Keratinocyte (primary cell): ENCODE data around the gene TMEM53. TPM values are rescaled to one million over a fixed set of nuclear protein-coding genes. Genes with fewer than 3 reads are reported as not detected.

Experiments
- DNase-seq: peaks from one replicate; pipeline ENCODE4 v3.0.0-alpha.2; 2011; ENCODE audit warnings: low read depth, missing footprints, low spot score
- FAIRE-seq: peaks from 2 replicates; lab custom pipeline; 2011; peaks lifted over from hg19 to GRCh38; lab: Jason Lieb, UNC
- H2AFZ ChIP-seq: 2 replicates; pipeline ENCODE4 v1.6.0; 2012; ENCODE audit warnings: low read length, control low read depth, inconsistent platforms; ENCODE audit not compliant: control insufficient read depth
- H3K27ac ChIP-seq: 2 replicates; pipeline ENCODE4 v1.5.1; 2011; ENCODE audit warnings: low read length; ENCODE audit not compliant: control insufficient read depth, insufficient read depth
- H3K27me3 ChIP-seq: 3 replicates; pipeline ENCODE4 v1.6.0; 2011; ENCODE audit warnings: low read length; ENCODE audit not compliant: control insufficient read depth, insufficient read depth; ENCODE audit errors: extremely low read depth
- H3K36me3 ChIP-seq, 2 experiments: 2 replicates in 1 of 2; 3 replicates in 1 of 2; pipeline ENCODE4 v1.5.1; 2011; ENCODE audit warnings: low read length in 2 of 2, mild to moderate bottlenecking in 1 of 2; ENCODE audit not compliant: control insufficient read depth in 2 of 2, insufficient read depth in 2 of 2; ENCODE audit errors: extremely low read depth in 1 of 2
- H3K4me1 ChIP-seq: 3 replicates; pipeline ENCODE4 v1.5.1; 2011; ENCODE audit warnings: low read length; ENCODE audit not compliant: control insufficient read depth, insufficient read depth; ENCODE audit errors: extremely low read depth
- H3K4me2 ChIP-seq: 3 replicates; pipeline ENCODE4 v1.6.0; 2011; ENCODE audit warnings: low read depth, low read length; ENCODE audit not compliant: control insufficient read depth, insufficient read depth; ENCODE audit errors: extremely low read depth
- H3K4me3 ChIP-seq, 3 experiments: fragments of 200-600 bp in 1 of 3; sonication (generic) in 1 of 3; 2 replicates in 2 of 3; 3 replicates in 1 of 3; pipeline ENCODE4 v1.5.1; 2011 to 2016; ENCODE audit warnings: low read length in 3 of 3, mild to moderate bottlenecking in 3 of 3, control low read depth in 2 of 3, inconsistent platforms in 1 of 3, low read depth in 1 of 3, mixed read lengths in 1 of 3, mixed run types in 1 of 3, moderate library complexity in 1 of 3; ENCODE audit not compliant: control insufficient read depth in 2 of 3, insufficient read depth in 2 of 3; ENCODE audit errors: extremely low read depth in 1 of 3
- H3K79me2 ChIP-seq: 2 replicates; pipeline ENCODE4 v1.6.0; 2012; ENCODE audit warnings: low read length; ENCODE audit not compliant: control insufficient read depth, insufficient read depth
- H3K9ac ChIP-seq: 3 replicates; pipeline ENCODE4 v1.6.0; 2011; ENCODE audit warnings: low read length; ENCODE audit not compliant: control insufficient read depth, insufficient read depth; ENCODE audit errors: extremely low read depth
- H3K9me1 ChIP-seq: 3 replicates; pipeline ENCODE4 v1.6.0; 2011; ENCODE audit warnings: low read length; ENCODE audit not compliant: control insufficient read depth, insufficient read depth; ENCODE audit errors: extremely low read depth
- H3K9me3 ChIP-seq: 2 replicates; pipeline ENCODE4 v1.5.1; 2012; ENCODE audit warnings: low read depth, low read length; ENCODE audit not compliant: control insufficient read depth
- H4K20me1 ChIP-seq: 3 replicates; pipeline ENCODE4 v1.6.0; 2011; ENCODE audit warnings: low read length; ENCODE audit not compliant: control insufficient read depth, insufficient read depth; ENCODE audit errors: extremely low read depth
- EZH2 ChIP-seq: IDR thresholded peaks from one replicate; pipeline ENCODE4 v1.6.1; 2012; ENCODE audit warnings: inconsistent platforms, mild to moderate bottlenecking, low read length, moderate library complexity
- dilution Hi-C: fragments of 300-500 bp; cut with MboI; formaldehyde crosslinking; loops from one replicate; pipeline ENCODE4 v1.7.0; 2020; ENCODE audit warnings: low sequenced_read_pairs; ENCODE audit not compliant: extremely low pct_ligation_motif_present
- polyA plus RNA-seq, 5 experiments: library from polyadenylated mRNA; depleted of rRNA in 3 of 5; stranded (reverse) in 3 of 5; stranded (forward) in 1 of 5; unstranded in 1 of 5; fragments of >200 nt; gene quantifications; 1 replicate in 1 of 5; 2 replicates in 3 of 5; 3 replicates in 1 of 5; pipeline versions ENCODE4 v1.2.1 to v1.2.3, GENCODE V29; 2011 to 2012; ENCODE audit warnings: missing spikeins in 2 of 5, low read depth in 1 of 5, low replicate concordance in 1 of 5
- TF ChIP-seq, protein P1 (sequence below), 3 experiments: IDR thresholded peaks in 1 of 3; conservative IDR thresholded peaks in 1 of 3; optimal IDR thresholded peaks in 1 of 3; 2 replicates in 2 of 3; 3 replicates in 1 of 3; pipeline versions ENCODE3 to v1.5.1; 2011; ENCODE audit warnings: low read length in 3 of 3, mild to moderate bottlenecking in 3 of 3, moderate library complexity in 2 of 3, control low read depth in 1 of 3, inconsistent platforms in 1 of 3; ENCODE audit not compliant: insufficient read depth in 2 of 3; ENCODE audit errors: extremely low read depth in 1 of 3

The TMEM53 gene
- polyA plus RNA-seq, 1 donor (not counting 4 experiments of a cell fraction or from before 2014, with no cell fraction given), result 5.6 TPM

DNA sequence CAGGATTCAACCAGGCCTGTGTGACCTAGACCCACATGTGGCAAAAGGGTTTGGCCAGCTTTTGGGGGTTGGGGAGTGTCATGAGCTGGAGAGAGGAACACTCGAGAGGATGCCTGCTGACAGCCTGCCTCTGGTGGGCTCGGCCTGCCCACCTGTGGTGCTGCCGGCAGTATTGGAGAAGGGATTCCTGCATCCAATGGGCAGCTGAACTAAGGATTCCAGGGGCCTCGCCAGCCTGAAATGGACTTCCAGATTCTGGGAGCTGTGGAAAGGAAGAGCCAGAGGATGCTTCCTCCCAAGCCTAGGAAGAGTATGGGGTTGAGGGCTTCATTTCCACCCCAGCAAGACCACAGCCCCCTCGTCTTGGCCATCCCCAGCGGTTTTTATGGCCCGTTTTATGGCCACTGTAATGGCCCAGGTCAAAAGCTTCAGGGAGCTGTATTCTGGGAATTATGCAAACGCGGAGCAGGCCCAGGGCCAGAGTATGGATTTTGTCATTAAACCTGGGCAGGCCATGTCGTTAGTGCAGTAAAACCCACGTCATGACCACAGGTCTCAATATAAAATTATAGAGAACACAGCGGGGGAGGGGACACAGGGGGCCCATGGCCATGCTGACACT is 63.6 kb downstream of the TMEM53 start:
- Histone ChIP-seq H3K27ac (no peak overlapping the region), H3K9ac (no peak overlapping the region), H3K36me3 (no peaks in the 10 kb centered on the region), H3K4me1 (peaks cover 3% of the 10 kb centered on the region), H3K9me3 (no peaks in the 10 kb centered on the region), H2AFZ (no peak overlapping the region), H3K79me2 (no peaks in the 10 kb centered on the region), H3K4me3 (no peak overlapping the region), H3K4me2 (no peak overlapping the region), H3K9me1 (no peaks in the 10 kb centered on the region), H3K27me3 (no peaks in the 10 kb centered on the region), H4K20me1 (no peaks in the 10 kb centered on the region)
- no peak for FAIRE-seq
- dilution Hi-C loops, result no loop called here
- TF ChIP-seq, protein P1, sequence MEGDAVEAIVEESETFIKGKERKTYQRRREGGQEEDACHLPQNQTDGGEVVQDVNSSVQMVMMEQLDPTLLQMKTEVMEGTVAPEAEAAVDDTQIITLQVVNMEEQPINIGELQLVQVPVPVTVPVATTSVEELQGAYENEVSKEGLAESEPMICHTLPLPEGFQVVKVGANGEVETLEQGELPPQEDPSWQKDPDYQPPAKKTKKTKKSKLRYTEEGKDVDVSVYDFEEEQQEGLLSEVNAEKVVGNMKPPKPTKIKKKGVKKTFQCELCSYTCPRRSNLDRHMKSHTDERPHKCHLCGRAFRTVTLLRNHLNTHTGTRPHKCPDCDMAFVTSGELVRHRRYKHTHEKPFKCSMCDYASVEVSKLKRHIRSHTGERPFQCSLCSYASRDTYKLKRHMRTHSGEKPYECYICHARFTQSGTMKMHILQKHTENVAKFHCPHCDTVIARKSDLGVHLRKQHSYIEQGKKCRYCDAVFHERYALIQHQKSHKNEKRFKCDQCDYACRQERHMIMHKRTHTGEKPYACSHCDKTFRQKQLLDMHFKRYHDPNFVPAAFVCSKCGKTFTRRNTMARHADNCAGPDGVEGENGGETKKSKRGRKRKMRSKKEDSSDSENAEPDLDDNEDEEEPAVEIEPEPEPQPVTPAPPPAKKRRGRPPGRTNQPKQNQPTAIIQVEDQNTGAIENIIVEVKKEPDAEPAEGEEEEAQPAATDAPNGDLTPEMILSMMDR (optimal IDR thresholded peaks at IDR 0.05 in 1 of 3, IDR thresholded peaks at IDR 0.05 in 1 of 3, conservative IDR thresholded peaks at IDR 0.05 in 1 of 3; ENCODE audit: extremely low read depth in 1 of 3, insufficient read depth in 2 of 3, low read length in 3 of 3), result no peak
- TF ChIP-seq EZH2, result no peak
- DNase-seq, result no peak

DNA sequence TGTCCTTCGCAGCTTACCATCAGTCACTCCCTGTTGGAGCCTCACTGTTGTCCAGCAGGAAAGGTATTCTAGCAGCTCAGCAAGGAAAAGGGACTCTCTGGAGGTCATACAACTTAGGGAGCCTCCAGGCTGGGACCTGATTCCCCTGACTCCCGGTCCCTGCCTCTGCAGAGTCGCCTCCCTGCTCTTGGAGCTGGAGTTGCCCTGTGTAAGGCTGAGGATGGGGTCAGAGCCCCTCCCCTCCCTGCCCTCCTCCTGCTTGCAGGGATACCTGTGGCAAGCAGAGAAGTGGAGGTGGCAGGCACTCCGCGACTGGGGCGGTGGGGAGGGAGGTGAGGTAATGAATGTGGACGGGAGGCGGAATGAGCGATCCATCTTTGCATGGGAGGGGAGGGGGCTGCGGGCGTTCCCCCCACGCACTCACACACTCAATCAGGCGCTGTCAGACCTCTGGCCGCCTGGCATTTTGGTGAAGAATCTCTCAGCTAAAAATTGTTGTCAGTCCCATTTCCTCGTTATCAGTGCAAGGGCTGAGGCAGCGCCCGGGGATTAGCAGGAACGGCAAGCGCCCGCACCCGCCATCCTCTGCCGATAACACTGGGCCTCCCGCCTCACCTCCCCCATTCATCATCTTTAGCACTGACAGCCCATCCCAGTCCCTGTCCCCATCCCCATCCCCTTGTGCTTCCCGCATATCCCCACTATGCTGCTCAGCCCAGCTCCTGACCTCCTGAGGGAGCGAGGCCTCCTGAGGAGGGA is 64.3 kb downstream of the TMEM53 start:
- no peaks in the 10 kb centered on the region for H3K27me3 ChIP-seq
- no peak overlapping the region for H3K9ac ChIP-seq
- H2AFZ ChIP-seq, result no peak overlapping the region
- H3K36me3 ChIP-seq, result no peaks in the 10 kb centered on the region
- TF ChIP-seq EZH2, result no peak
- TF ChIP-seq, protein P1 (optimal IDR thresholded peaks at IDR 0.05 in 1 of 3, IDR thresholded peaks at IDR 0.05 in 1 of 3, conservative IDR thresholded peaks at IDR 0.05 in 1 of 3; ENCODE audit: extremely low read depth in 1 of 3, insufficient read depth in 2 of 3, low read length in 3 of 3), result no peak
- H3K9me1 ChIP-seq, result no peaks in the 10 kb centered on the region
- H3K9me3 ChIP-seq, result no peaks in the 10 kb centered on the region
- H3K79me2 ChIP-seq, result no peaks in the 10 kb centered on the region
- H3K27ac ChIP-seq, result no peak overlapping the region
- FAIRE-seq (no peak), DNase-seq (no peak)
- dilution Hi-C loops, result no loop called here
- H3K4me2 ChIP-seq, result no peak overlapping the region
- peaks cover 3% of the 10 kb centered on the region for H3K4me1 ChIP-seq
- no peak overlapping the region for H3K4me3 ChIP-seq
- H4K20me1 ChIP-seq, result no peaks in the 10 kb centered on the region
